ENCODE results near the gene DVL1.
"Not testable (repeated sequence)": the region's sequence is repeated elsewhere in the genome, so short reads cannot be mapped to it uniquely, and the experiment has no call there.

The DVL1 gene

GRCh38 chr1:1349256-1350012, at the start of gene DVL1:
DVL1 (minus strand) TSS chr1:1349418; CDS start chr1:1349065, 353 bp downstream.
- ATAC-seq = peak; percentile 76 to 77

GRCh38 chr1:1398677-1399186, 49.5 kb upstream of the DVL1 start:
- peak; percentile 1 to 2 for ATAC-seq

- ATAC-seq = no peak
Observed at GRCh38 chr1:1397839-1398523, 48.8 kb upstream of the DVL1 start.

GRCh38 chr1:1395166-1395565, 45.9 kb upstream of the DVL1 start:
- ATAC-seq = no peak

GRCh38 chr1:1394116-1394515, 44.9 kb upstream of the DVL1 start:
- ATAC-seq = no peak

- ATAC-seq = no peak
Observed at GRCh38 chr1:1393428-1393827, 44.2 kb upstream of the DVL1 start.

- ATAC-seq = no peak
Observed at GRCh38 chr1:1393014-1393413, 43.8 kb upstream of the DVL1 start.

GRCh38 chr1:1391225-1391624, 42.0 kb upstream of the DVL1 start:
- no peak for ATAC-seq

- no peak for ATAC-seq
Observed at GRCh38 chr1:1390675-1391074, 41.5 kb upstream of the DVL1 start.

- no peak for ATAC-seq
Observed at GRCh38 chr1:1388078-1388472, 38.9 kb upstream of the DVL1 start.

- no peak for ATAC-seq
Observed at GRCh38 chr1:1387098-1388077, 38.2 kb upstream of the DVL1 start.

- ATAC-seq = no peak
Observed at GRCh38 chr1:1385931-1386330, 36.7 kb upstream of the DVL1 start.

GRCh38 chr1:1385339-1385738, 36.1 kb upstream of the DVL1 start:
- ATAC-seq = not testable (repeated sequence)

- no peak for ATAC-seq
Observed at GRCh38 chr1:1381294-1381693, 32.1 kb upstream of the DVL1 start.

- ATAC-seq = no peak
Observed at GRCh38 chr1:1380860-1381259, 31.6 kb upstream of the DVL1 start.

- no peak for ATAC-seq
Observed at GRCh38 chr1:1377540-1378205, 28.5 kb upstream of the DVL1 start.

- ATAC-seq = no peak
Observed at GRCh38 chr1:1376551-1377226, 27.5 kb upstream of the DVL1 start.

- ATAC-seq = peak; percentile 96 to 97
Observed at GRCh38 chr1:1374929-1375662, 25.9 kb upstream of the DVL1 start, which contains the start of gene AURKAIP1. AURKAIP1 (minus strand) TSS chr1:1375207; CDS start chr1:1374756, 451 bp downstream.

GRCh38 chr1:1374589-1374928, 25.3 kb upstream of the DVL1 start:
- ATAC-seq = no peak

GRCh38 chr1:1373815-1374588, 24.8 kb upstream of the DVL1 start:
- no peak for ATAC-seq

Data from activated CD4-positive, CD25-positive, alpha-beta regulatory T cell treated with anti-CD3 and anti-CD28 coated beads, Interleukin-2, amount 50 U/mL, for 24 hours (primary cell).